WTC11 (cell line): ENCODE measurements around the gene FHIT.

Source experiments
- TF ChIP-seq, protein P1 (sequence below): sonication (generic); formaldehyde crosslinking; IDR thresholded peaks from 2 replicates; pipeline ENCODE4 v1.8.1; 2022; ENCODE audit warnings: low read depth, missing genetic modification reagents, borderline replicate concordance
- TF ChIP-seq, protein P2 (sequence below): fragments of 200-600 bp; IDR thresholded peaks from 2 replicates; pipeline ENCODE4 v1.8.0; 2022; ENCODE audit warnings: antibody characterized with exemption

DNA sequence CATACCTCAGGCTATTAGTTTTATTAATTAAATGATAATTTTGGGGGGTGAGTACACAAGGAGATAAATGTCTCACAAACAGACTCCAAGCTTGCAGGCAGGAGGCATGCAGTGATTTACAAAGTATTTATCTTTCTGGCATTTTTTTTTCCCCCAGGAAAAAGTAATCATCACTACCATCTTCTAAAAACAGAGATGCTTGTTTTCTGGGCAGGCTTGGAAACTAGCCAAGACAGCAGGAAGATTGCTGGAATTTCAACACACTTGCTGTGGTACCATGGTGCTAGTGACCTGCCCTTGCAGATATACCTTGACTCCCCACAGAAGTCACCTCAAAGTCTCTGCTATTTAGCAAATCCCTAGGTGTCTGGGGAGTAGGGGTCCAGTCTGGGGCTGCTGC, 1468.6 kb downstream of the FHIT start:
- TF ChIP-seq, protein P1, sequence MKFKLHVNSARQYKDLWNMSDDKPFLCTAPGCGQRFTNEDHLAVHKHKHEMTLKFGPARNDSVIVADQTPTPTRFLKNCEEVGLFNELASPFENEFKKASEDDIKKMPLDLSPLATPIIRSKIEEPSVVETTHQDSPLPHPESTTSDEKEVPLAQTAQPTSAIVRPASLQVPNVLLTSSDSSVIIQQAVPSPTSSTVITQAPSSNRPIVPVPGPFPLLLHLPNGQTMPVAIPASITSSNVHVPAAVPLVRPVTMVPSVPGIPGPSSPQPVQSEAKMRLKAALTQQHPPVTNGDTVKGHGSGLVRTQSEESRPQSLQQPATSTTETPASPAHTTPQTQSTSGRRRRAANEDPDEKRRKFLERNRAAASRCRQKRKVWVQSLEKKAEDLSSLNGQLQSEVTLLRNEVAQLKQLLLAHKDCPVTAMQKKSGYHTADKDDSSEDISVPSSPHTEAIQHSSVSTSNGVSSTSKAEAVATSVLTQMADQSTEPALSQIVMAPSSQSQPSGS (CRISPR knock-in tag): no peak
- TF ChIP-seq, protein P2, sequence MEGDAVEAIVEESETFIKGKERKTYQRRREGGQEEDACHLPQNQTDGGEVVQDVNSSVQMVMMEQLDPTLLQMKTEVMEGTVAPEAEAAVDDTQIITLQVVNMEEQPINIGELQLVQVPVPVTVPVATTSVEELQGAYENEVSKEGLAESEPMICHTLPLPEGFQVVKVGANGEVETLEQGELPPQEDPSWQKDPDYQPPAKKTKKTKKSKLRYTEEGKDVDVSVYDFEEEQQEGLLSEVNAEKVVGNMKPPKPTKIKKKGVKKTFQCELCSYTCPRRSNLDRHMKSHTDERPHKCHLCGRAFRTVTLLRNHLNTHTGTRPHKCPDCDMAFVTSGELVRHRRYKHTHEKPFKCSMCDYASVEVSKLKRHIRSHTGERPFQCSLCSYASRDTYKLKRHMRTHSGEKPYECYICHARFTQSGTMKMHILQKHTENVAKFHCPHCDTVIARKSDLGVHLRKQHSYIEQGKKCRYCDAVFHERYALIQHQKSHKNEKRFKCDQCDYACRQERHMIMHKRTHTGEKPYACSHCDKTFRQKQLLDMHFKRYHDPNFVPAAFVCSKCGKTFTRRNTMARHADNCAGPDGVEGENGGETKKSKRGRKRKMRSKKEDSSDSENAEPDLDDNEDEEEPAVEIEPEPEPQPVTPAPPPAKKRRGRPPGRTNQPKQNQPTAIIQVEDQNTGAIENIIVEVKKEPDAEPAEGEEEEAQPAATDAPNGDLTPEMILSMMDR: no peak
